ENCODE measurements around the gene ZBTB25.

Gene ZBTB25

GRCh38 chr14:64434528-64434927 lies 69.1 kb downstream of the ZBTB25 start:
- DNase-seq: no peak

GRCh38 chr14:64423987-64424386 lies 79.7 kb downstream of the ZBTB25 start:
- no peak for DNase-seq

- no peak for DNase-seq
These were observed 80.9 kb downstream of the ZBTB25 start for GRCh38 chr14:64422756-64423155.

GRCh38 chr14:64422005-64422404 lies 81.6 kb downstream of the ZBTB25 start:
- DNase-seq: no peak

GRCh38 chr14:64421166-64421565 lies 82.5 kb downstream of the ZBTB25 start:
- DNase-seq: no peak

GRCh38 chr14:64419003-64419402 lies 84.6 kb downstream of the ZBTB25 start:
- no peak for DNase-seq

GRCh38 chr14:64417771-64418125 lies 85.9 kb downstream of the ZBTB25 start:
- DNase-seq: no peak

- DNase-seq: no peak
These were observed 86.4 kb downstream of the ZBTB25 start for GRCh38 chr14:64417055-64417770.

- no peak for DNase-seq
These were observed 87.2 kb downstream of the ZBTB25 start for GRCh38 chr14:64416348-64416932.

- DNase-seq: no peak
These were observed 91.4 kb downstream of the ZBTB25 start for GRCh38 chr14:64412237-64412636.

GRCh38 chr14:64411001-64411400 lies 92.6 kb downstream of the ZBTB25 start:
- DNase-seq: no peak

- no peak for DNase-seq
These were observed 93.4 kb downstream of the ZBTB25 start for GRCh38 chr14:64410084-64410774.

GRCh38 chr14:64409126-64409920 lies 94.3 kb downstream of the ZBTB25 start:
- no peak for DNase-seq

- DNase-seq: no peak
These were observed 96.3 kb downstream of the ZBTB25 start for GRCh38 chr14:64407329-64407728.

- no peak for DNase-seq
These were observed 98.3 kb downstream of the ZBTB25 start for GRCh38 chr14:64405295-64405694.

- DNase-seq: no peak
These were observed 101.7 kb downstream of the ZBTB25 start for GRCh38 chr14:64401949-64402348.

GRCh38 chr14:64400829-64401459 lies 102.7 kb downstream of the ZBTB25 start:
- no peak for DNase-seq

All from stimulated activated CD4-positive, alpha-beta T cell treated with anti-CD3 and anti-CD28 coated beads, Interleukin-4, amount 100 ng/mL, for 1 hour (primary cell).